Subcutaneous adipose tissue (tissue), 4 donors: ENCODE results near the gene PRPSAP1. TPM values are rescaled to one million over a fixed set of nuclear protein-coding genes. Genes with fewer than 3 reads are reported as not detected.

Source experiments
- CTCF ChIP-seq: fragments of 450-650 bp; IDR thresholded peaks from one replicate; pipeline ENCODE4 v1.5.1; 2016; ENCODE audit warnings: low read depth, mild to moderate bottlenecking, control low read depth, antibody characterized with exemption, moderate library complexity
- total RNA-seq, 4 donors: library from RNA; depleted of rRNA; stranded (reverse); fragments of >200 nt; gene quantifications; one replicate each; pipeline ENCODE4 v1.1.0, GENCODE V29; 2016

Gene PRPSAP1
- total RNA-seq, 4 donors from 2014 or later = 64.4 to 104 (median 71.2) TPM

DNA sequence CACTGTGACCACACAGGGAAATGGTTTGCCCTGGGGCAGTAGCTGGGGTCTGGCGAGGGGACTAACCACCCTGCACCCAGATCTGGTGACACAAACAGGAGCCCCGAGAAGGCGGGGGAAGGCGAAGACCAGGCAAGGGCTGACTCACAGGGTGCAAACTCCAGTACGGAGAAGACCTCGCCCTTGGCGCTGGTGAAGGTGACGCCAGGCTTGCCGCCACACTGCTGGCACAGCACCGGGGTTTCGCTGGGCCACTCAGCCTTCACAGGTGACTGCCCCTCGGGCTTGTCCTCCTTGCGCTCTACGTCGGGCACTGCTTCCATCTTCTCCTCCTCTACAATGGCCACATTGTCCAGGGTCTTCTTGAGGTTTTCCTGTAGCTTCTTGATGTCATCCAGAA is 42.3 kb upstream of the PRPSAP1 start:
- no peak for TF ChIP-seq CTCF

DNA sequence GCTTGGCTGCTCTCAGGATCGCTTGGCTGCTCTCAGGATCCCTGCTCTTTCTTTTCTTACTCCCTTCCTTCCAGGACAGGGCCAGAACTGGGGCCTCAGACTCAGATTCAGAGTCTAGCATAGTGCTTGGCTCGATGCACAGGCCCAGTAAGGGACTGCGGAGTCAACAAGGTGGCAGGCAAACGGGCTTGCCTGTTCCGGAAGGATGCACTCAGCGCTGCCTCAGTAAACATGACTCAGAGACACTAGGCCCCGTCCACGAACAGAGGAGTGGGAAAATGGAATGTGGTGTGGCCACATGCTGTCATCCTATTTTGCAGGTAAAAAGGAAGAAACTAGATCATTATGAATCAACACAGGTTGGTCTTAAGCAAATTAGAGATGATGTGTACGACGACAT is 40.5 kb upstream of the PRPSAP1 start:
- TF ChIP-seq CTCF = no peak

DNA sequence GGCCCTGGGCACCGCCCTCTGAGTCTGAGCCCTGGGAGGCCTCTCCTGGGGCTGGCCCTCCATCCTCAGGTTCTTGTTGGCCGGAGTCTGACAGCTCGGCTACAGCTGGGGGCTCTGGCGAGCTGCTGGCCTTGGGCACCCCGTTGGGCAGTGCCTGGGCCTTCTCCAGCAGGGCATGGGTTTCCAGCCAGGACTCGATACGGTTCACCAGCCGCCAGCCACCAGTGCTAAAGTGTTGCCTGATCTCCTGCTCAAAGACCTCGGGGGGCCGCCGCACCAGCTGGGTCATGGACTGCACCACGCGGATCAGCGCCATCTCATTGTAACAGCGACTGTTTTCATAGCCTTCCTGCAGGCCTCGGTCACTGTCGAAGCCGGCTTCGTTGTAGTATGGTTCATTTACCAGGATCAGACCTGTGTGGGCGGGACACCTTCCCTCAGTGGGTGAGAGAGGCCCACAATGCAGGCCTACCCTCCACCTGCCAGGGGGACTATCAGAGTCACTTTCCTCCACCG is 37.5 kb upstream of the PRPSAP1 start:
- TF ChIP-seq CTCF = no peak

DNA sequence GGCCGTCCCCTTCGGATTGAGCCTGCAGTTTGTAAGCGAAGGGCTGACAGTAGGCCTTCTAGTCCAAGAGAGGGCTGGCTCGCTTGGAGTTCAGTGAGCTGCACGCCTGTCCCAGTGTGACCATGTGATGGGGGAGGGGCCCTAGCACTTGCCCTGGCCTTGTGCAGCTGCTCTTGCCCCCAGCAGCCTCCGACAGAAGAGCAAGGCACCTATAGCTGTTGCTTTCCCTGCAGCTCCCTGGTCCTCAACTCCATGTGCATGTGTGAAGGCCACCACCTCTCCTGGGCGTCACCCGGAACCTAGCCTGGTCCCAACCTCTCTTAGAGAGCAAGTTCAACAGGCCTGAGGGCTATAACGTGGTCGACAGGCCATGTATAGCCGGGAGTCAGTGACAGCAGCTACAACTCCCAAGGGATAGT is 36.3 kb upstream of the PRPSAP1 start:
- TF ChIP-seq CTCF = no peak

- no peak for TF ChIP-seq CTCF
Measured at GRCh38 chr17:76388966-76389888, 35.5 kb upstream of the PRPSAP1 start.

DNA sequence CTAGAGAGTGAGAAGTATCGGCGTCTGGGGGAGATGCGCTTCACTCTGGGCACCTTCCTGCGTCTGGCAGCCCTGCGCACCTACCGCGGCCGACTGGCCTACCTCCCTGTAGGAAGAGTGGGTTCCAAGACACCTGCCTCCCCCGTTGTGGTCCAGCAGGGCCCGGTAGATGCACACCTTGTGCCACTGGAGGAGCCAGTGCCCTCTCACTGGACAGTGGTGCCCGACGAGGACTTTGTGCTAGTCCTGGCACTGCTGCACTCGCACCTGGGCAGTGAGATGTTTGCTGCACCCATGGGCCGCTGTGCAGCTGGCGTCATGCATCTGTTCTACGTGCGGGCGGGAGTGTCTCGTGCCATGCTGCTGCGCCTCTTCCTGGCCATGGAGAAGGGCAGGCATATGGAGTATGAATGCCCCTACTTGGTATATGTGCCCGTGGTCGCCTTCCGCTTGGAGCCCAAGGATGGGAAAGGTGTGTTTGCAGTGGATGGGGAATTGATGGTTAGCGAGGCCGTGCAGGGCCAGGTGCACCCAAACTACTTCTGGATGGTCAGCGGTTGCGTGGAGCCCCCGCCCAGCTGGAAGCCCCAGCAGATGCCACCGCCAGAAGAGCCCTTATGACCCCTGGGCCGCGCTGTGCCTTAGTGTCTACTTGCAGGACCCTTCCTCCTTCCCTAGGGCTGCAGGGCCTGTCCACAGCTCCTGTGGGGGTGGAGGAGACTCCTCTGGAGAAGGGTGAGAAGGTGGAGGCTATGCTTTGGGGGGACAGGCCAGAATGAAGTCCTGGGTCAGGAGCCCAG is 33.5 kb upstream of the PRPSAP1 start:
- TF ChIP-seq CTCF = no peak
